Fibroblast of villous mesenchyme (primary cell): ENCODE data around the gene MYH14. TPM values are rescaled to one million over a fixed set of nuclear protein-coding genes. Genes with fewer than 3 reads are reported as not detected.

Experiments
- DNase-seq: peaks from one replicate; pipeline ENCODE4 v3.0.0-alpha.2; 2010; ENCODE audit warnings: low read depth
- H3K4me3 ChIP-seq: 2 replicates; pipeline ENCODE4 v1.5.1; 2011; ENCODE audit warnings: low read depth, mild to moderate bottlenecking, low read length
- total RNA-seq: library from RNA; depleted of rRNA; stranded (reverse); fragments of >200 nt; gene quantifications from 2 replicates; pipeline ENCODE4 v1.2.3, GENCODE V29; 2012
- TF ChIP-seq, protein P1 (sequence below): IDR thresholded peaks from 2 replicates; pipeline ENCODE4 v1.5.1; 2012; ENCODE audit warnings: low read depth, mild to moderate bottlenecking, low read length; ENCODE audit not compliant: insufficient read depth

Gene MYH14
- total RNA-seq, 1 donor = not detected

DNA sequence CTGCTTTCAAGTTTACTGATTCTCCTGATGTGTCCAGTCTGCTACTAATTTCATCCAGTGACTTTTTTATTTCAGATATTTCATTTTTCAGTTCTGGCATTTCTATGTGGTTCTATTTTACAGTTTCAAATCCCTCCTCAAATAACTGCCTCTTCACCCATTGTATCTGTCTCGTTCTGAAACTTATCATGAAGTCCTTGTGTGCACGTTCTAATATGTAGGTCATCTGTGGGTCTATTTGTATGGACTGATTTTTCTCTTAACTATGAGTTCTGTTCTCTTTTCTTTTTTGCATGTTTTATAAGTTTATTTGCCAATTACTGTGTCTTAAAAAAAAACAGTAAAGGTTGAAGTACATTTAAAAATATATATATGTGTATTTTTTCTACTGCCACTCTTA lies 82.4 kb downstream of the MYH14 start:
- DNase-seq = no peak
- TF ChIP-seq, protein P1, sequence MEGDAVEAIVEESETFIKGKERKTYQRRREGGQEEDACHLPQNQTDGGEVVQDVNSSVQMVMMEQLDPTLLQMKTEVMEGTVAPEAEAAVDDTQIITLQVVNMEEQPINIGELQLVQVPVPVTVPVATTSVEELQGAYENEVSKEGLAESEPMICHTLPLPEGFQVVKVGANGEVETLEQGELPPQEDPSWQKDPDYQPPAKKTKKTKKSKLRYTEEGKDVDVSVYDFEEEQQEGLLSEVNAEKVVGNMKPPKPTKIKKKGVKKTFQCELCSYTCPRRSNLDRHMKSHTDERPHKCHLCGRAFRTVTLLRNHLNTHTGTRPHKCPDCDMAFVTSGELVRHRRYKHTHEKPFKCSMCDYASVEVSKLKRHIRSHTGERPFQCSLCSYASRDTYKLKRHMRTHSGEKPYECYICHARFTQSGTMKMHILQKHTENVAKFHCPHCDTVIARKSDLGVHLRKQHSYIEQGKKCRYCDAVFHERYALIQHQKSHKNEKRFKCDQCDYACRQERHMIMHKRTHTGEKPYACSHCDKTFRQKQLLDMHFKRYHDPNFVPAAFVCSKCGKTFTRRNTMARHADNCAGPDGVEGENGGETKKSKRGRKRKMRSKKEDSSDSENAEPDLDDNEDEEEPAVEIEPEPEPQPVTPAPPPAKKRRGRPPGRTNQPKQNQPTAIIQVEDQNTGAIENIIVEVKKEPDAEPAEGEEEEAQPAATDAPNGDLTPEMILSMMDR = no peak
- no peak overlapping the region for H3K4me3 ChIP-seq

DNA sequence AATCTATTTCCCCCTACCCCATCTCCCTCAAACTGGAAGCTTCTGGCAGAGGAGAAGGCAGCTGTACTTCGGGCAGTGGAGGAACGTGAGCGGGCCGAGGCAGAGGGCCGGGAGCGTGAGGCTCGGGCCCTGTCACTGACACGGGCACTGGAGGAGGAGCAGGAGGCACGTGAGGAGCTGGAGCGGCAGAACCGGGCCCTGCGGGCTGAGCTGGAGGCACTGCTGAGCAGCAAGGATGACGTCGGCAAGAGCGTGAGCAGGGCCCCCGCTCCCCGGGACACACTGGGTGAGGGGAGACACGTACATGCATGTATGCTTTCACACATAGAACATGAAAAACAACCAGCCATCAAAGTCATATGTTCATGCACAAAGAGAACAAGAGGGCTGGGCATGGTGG lies 83.0 kb downstream of the MYH14 start:
- TF ChIP-seq, protein P1 = no peak
- no peak overlapping the region for H3K4me3 ChIP-seq

DNA sequence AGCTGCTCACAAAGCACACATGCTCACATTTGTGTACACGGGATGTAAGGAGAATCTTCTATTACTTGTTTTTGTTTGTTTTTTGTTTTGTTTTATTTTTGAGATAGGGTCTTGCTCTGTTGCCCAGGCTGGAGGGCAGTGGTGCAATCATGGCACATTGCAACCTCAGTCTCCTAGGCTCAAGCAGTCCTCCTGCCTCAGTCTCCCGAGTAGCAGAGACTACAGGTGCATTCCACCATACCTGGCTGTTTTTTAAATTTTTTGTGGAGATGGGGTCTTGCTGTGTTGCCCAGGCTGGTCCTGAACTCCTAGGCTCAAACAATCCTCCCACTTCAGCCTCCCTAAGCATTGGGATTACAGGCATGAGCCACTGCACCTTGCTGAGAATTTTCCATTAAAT lies 83.9 kb downstream of the MYH14 start:
- TF ChIP-seq, protein P1 = no peak
- no peak for DNase-seq
- H3K4me3 ChIP-seq = no peak overlapping the region

More for the DNA sequence above, 83.0 kb downstream of the MYH14 start:
- no peak for DNase-seq

DNA sequence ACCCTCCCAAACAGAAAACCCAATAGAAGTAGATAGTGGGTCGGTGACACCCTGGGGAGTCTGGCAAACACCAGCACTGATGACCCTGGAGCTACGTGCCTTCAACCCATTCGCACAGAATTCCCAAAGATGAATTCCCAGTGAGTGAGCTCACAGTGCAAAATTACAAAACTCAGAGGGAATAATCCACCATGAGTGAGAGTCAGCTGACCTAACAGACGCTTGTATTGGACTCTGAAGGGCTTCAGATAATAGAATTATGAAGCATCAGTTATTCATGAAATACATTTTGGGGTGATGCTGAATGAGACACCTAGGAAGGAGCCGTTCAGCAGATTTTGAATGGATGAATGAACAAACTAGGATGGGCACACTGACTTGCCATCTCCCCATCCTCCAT lies 85.5 kb downstream of the MYH14 start:
- no peak overlapping the region for H3K4me3 ChIP-seq
- TF ChIP-seq, protein P1 = no peak
- DNase-seq = no peak

DNA sequence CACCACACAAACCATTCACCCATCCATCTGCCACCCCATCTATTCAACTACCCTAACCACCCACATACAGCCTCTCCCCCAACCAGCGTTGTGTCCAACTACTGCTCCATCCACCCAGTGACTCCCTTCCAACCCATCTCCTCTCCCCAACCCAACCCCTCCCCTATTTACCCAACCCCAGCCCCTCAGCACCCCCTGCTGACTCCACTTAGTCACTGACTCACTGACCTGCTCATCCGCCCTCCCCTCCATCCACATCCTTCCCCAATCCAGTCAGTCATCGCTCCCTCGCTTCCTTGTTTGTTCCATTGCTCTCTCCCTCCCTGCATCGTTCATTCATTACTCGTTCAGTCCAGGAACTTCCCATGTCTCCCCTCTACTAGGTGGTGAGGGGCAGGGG lies 86.6 kb downstream of the MYH14 start:
- TF ChIP-seq, protein P1 = no peak
- DNase-seq = no peak
- no peak overlapping the region for H3K4me3 ChIP-seq

DNA sequence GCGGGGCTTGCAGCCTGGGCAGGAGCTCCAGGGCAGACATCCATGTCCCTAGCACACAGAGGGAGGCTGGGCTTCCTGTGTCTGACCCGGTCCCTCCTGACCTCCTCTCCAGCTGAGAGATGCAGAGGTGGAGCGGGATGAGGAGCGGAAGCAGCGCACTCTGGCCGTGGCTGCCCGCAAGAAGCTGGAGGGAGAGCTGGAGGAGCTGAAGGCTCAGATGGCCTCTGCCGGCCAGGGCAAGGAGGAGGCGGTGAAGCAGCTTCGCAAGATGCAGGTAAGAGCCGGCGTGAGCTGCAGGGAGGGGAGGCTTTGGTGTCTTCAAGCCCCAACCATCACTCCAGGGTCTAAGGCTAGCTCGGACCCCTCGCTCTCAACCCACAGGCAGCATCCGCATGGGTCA lies 87.4 kb downstream of the MYH14 start:
- DNase-seq = no peak
- no peak overlapping the region for H3K4me3 ChIP-seq
- TF ChIP-seq, protein P1 = no peak

DNA sequence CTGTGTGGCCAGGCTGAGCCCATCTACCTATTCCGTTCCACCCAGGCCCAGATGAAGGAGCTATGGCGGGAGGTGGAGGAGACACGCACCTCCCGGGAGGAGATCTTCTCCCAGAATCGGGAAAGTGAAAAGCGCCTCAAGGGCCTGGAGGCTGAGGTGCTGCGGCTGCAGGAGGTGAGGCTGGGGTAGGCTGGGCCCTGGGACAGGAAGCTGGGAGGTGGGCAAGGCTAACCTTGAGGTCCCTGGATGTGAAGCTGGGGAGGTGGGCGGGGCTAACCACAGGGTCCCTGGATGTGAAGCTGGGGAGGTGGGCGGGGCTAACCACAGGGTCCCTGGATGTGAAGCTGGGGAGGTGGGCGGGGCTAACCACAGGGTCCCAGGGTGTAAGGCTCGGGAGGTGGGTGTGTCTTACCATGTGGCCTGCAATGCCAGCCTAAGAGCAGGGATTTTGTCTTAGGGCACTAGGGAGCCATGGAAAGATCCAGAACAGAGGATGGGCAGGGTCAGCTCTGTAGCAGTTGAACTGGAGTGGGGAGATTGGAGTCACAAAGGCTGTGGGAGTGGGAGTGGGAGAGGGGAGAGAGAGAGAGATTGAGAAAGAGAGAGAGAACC lies 88.9 kb downstream of the MYH14 start:
- TF ChIP-seq, protein P1 = no peak
- no peak overlapping the region for H3K4me3 ChIP-seq
- no peak for DNase-seq
